Heart left ventricle (tissue), 13 donors: ENCODE results near the gene ARVCF.

Experiments
- CTCF ChIP-seq, 12 donors: fragments of 200-600 bp; sonication (generic) in 4 of 12; IDR thresholded peaks; one replicate each; pipeline versions ENCODE4 v1.5.0 to v1.8.0; 2018 to 2022; ENCODE audit warnings: antibody characterized with exemption in 12 of 12, mild to moderate bottlenecking in 5 of 12
- POLR2A ChIP-seq, 2 donors: fragments of 450-650 bp; IDR thresholded peaks; one replicate each; pipeline ENCODE4 v1.6.1; 2017; ENCODE audit warnings: antibody characterized with exemption in 2 of 2, mild to moderate bottlenecking in 2 of 2, moderate library complexity in 2 of 2
- donor health status: ischemic (EF 13 %, LVEDD 7.1; RV severe dilation, severe dysfunction).
- donor health status: DM: no; HTN: yes; CAD: no.
- donor health status: DM: no; HTN: no; CAD: no.
- donor health status: ischemic (EF 25% LVEDD 6.9; RV normal size, moderate dysfunction).
- donor health status: ischemic (EF 25% LVEDD 5.7; RV mildly dilated, moderate dysfunction).
- donor health status: ischemic (EF 35%, LVEDD 5.7; RV mildly dilated, moderate dysfunction).
- donor health status: nonischemic (EF 11% LVEDD 7.7; RV severe dilation, severe dysfunction).
- donor health status: DM: yes; HTN: yes; CAD: no.
- donor health status: PGD.
- donor health status: ischemic (EF 29% LVEDD 5.4; RV normal size, mild dysfunction).
- donor health status: nonischemic (EF 23%, LVEDD 6.1; RV moderate dilation, normal function).

DNA sequence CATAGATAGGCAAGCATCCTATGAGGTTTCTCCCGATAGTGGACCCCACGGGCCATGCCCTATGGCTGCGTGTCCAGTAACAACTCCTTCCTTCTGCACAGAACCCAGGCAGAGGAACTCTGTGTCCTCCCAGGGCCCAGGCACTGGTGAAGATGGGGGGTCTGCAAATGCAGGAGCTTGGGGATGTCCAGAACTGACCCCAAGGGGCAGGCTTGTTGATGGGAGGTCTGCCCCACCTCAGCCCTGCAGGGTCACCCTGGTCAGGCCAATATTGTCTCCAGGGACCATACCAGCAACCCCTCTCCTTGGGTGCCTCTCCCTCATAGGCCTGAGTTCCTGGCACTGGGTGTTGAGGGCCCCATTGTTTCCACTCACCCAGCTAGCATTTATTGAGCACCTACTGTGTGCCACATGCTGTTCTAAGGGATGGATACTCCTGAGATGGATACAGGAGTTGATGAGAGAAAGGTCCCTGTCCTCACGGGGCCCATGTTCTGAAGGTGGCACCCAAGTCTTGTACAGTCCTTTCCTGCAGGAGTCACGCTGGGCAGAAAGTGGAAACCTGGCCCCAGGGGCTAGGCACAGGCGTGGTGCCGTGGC is 48.7 kb downstream of the ARVCF start:
- TF ChIP-seq POLR2A (IDR thresholded peaks at IDR 0.05) (no peak), CTCF (IDR thresholded peaks at IDR 0.05) (no peak)
